Stimulated activated CD8-positive, alpha-beta memory T cell treated with anti-CD3 and anti-CD28 coated beads, Interleukin-12 subunit alpha, Interleukin-12 subunit beta, amount 100 ng/mL, for 24 hours (primary cell): ENCODE measurements around the gene AUTS2.

Experiments
- DNase-seq: peaks from one replicate; pipeline ENCODE4 v3.0.0-alpha.2; 2020; ENCODE audit errors: extremely low read depth

The AUTS2 gene

GRCh38 chr7:70306173-70306572, 707.9 kb downstream of the AUTS2 start:
- no peak for DNase-seq

GRCh38 chr7:70307544-70308106, 709.4 kb downstream of the AUTS2 start:
- DNase-seq, result no peak

- DNase-seq, result no peak
Observed at GRCh38 chr7:70312336-70312735, 714.1 kb downstream of the AUTS2 start.

- no peak for DNase-seq
Observed at GRCh38 chr7:70313271-70313670, 715.0 kb downstream of the AUTS2 start.

GRCh38 chr7:70313687-70314086, 715.4 kb downstream of the AUTS2 start:
- DNase-seq, result no peak

- DNase-seq, result no peak
Observed at GRCh38 chr7:70314221-70314620, 715.9 kb downstream of the AUTS2 start.

- DNase-seq, result no peak
Observed at GRCh38 chr7:70316745-70317144, 718.5 kb downstream of the AUTS2 start.

- no peak for DNase-seq
Observed at GRCh38 chr7:70317356-70317755, 719.1 kb downstream of the AUTS2 start.

GRCh38 chr7:70318511-70318910, 720.2 kb downstream of the AUTS2 start:
- no peak for DNase-seq

- no peak for DNase-seq
Observed at GRCh38 chr7:70319057-70319456, 720.8 kb downstream of the AUTS2 start.

- no peak for DNase-seq
Observed at GRCh38 chr7:70321016-70321590, 722.8 kb downstream of the AUTS2 start.

GRCh38 chr7:70322856-70323255, 724.6 kb downstream of the AUTS2 start:
- DNase-seq, result no peak

- no peak for DNase-seq
Observed at GRCh38 chr7:70325509-70326101, 727.3 kb downstream of the AUTS2 start.

- no peak for DNase-seq
Observed at GRCh38 chr7:70334295-70334694, 736.0 kb downstream of the AUTS2 start.

GRCh38 chr7:70334871-70335270, 736.6 kb downstream of the AUTS2 start:
- no peak for DNase-seq

- DNase-seq, result no peak
Observed at GRCh38 chr7:70336536-70336935, 738.3 kb downstream of the AUTS2 start.

- no peak for DNase-seq
Observed at GRCh38 chr7:70338015-70338414, 739.7 kb downstream of the AUTS2 start.

GRCh38 chr7:70340236-70340635, 742.0 kb downstream of the AUTS2 start:
- no peak for DNase-seq

GRCh38 chr7:70341446-70341845, 743.2 kb downstream of the AUTS2 start:
- no peak for DNase-seq

GRCh38 chr7:70343519-70343918, 745.2 kb downstream of the AUTS2 start:
- no peak for DNase-seq

GRCh38 chr7:70344726-70345125, 746.5 kb downstream of the AUTS2 start:
- no peak for DNase-seq

- DNase-seq, result no peak
Observed at GRCh38 chr7:70346844-70347462, 748.7 kb downstream of the AUTS2 start.
